GM18505 (cell line): Measurements from ENCODE around the gene ESAM.

ENCODE experiments used
- ATAC-seq: cut with Tn5 transposase; IDR thresholded peaks from one replicate; pipeline ENCODE4 v1.9.1; 2021; ENCODE audit not compliant: unreplicated experiment
- POLR2A ChIP-seq: IDR thresholded peaks from 4 replicates; pipeline ENCODE4 v1.6.1; 2011; ENCODE audit warnings: borderline replicate concordance; ENCODE audit not compliant: insufficient read depth, insufficient read length; ENCODE audit errors: extremely low read depth

The ESAM gene

GRCh38 chr11:124753205-124753604 is 8.9 kb downstream of the ESAM start:
- no peak for TF ChIP-seq POLR2A
- ATAC-seq, result no peak

- no peak for ATAC-seq
These were observed 9.5 kb downstream of the ESAM start for GRCh38 chr11:124752471-124753102.

GRCh38 chr11:124751741-124752470 is 10.2 kb downstream of the ESAM start, which contains the start of gene VSIG2:
VSIG2 (minus strand) TSS chr11:124752255; CDS start chr11:124752137, 118 bp downstream.
- no peak for ATAC-seq
- TF ChIP-seq POLR2A, result no peak

More at GRCh38 chr11:124752471-124753102, 9.5 kb downstream of the ESAM start:
- TF ChIP-seq POLR2A, result no peak

GRCh38 chr11:124751391-124751740 is 10.7 kb downstream of the ESAM start:
- ATAC-seq, result no peak
- no peak for TF ChIP-seq POLR2A

- TF ChIP-seq POLR2A, result no peak
- no peak for ATAC-seq
These were observed 12.2 kb downstream of the ESAM start for GRCh38 chr11:124749912-124750311.

GRCh38 chr11:124748481-124749343 is 13.4 kb downstream of the ESAM start:
- no peak for TF ChIP-seq POLR2A
- no peak for ATAC-seq

GRCh38 chr11:124748100-124748418 is 14.0 kb downstream of the ESAM start:
- TF ChIP-seq POLR2A, result no peak

GRCh38 chr11:124747406-124748099 is 14.5 kb downstream of the ESAM start:
- ATAC-seq, result no peak
- no peak for TF ChIP-seq POLR2A

More at GRCh38 chr11:124748100-124748418, 14.0 kb downstream of the ESAM start:
- ATAC-seq, result no peak

- TF ChIP-seq POLR2A, result peak; percentile 71
These were observed 15.4 kb downstream of the ESAM start for GRCh38 chr11:124746621-124747243.

GRCh38 chr11:124745835-124746620 is 16.1 kb downstream of the ESAM start:
- TF ChIP-seq POLR2A, result no peak
- peak; percentile 23 for ATAC-seq

More at GRCh38 chr11:124746621-124747243, 15.4 kb downstream of the ESAM start:
- peak; percentile 86 for ATAC-seq

- TF ChIP-seq POLR2A, result no peak
- ATAC-seq, result no peak
These were observed 16.7 kb downstream of the ESAM start for GRCh38 chr11:124745270-124745834.
